GM19467 (cell line): ENCODE data around the gene ZNF664.

ENCODE experiments used
- ATAC-seq: cut with Tn5 transposase; IDR thresholded peaks from one replicate; pipeline ENCODE4 v1.9.1; 2021; ENCODE audit warnings: mild to moderate bottlenecking, moderate library complexity; ENCODE audit not compliant: unreplicated experiment

The ZNF664 gene

DNA sequence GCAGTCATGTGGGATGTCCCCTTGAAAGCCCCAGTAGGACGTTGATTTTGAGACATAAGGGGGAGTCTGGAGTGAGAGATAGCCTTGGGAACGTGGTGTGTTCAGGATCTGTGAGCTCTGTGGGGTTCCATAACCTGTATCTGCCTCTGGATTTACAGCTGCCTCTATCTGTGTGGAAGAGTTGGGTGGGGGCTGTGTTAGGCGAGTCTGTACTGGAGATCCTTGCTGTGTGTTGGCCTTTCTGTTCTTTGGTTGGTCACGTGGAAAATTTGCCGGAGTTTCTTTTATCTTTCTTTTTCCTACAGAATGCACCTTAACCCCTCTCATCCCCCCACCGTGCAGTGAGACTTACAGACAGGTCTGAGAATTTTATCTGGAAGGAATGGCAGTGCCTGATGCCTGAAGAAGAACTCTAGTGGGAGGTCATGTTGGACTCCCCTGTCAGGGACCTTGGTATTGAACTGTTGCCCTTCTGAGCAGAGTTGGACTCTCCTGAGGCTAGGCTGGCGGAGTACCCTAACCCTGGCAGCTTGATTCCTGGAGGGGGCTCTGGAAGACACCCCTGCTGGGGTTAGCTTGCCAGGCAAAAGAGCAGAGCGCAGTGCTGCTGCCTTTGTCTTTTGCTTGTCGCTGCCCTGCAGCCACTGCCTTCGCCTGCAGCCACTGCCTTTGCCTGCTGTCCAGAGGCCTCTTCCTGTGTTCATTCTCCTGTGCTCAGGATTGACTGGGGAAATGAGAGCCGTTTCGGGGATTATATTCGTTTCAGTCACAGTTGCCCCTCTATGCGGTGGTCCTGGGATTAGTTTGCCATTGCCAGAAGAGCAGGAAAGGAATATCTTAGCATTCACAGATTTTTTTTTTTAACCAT lies 34.1 kb downstream of the ZNF664 start:
- no peak for ATAC-seq

DNA sequence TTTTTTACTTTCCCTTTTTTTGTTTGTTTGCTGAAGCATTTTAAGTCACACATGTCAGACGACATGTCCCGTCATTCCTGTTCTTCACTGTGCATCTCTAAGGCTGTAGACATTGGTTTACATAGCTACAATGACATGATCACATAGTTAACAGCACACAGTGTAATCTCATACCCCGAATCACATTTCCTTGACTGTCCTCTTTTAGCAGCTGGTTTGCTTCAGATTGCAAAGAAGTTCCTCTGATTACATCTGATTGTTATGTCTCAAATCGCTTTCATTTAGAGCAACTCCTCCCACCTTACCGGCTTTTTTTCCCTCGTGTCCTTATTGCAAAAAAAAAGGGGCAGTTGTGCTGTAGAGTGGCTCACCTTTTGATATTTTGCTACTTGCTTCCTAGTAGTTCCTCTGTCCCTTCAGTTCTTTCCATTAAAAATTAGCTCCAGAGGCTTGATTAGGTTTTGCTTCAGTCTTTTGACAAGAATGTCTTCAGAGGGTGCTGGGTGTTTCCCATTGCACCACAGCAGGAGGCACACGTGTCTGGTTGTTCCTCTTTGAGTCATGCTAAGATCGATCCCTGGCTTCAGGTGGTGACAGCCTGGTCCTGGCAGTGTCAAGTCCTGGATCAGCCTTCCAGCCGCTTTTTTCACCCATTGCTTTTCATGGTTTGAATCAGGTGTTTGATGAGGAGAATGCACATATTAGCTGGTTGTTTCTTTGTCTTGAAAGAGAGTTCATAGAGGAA lies 35.0 kb downstream of the ZNF664 start:
- no peak for ATAC-seq

GRCh38 chr12:124008595-124008994 lies 35.6 kb downstream of the ZNF664 start:
- ATAC-seq: no peak

- no peak for ATAC-seq
Measured at GRCh38 chr12:124009781-124010180, 36.8 kb downstream of the ZNF664 start.

GRCh38 chr12:124010687-124011086 lies 37.7 kb downstream of the ZNF664 start:
- no peak for ATAC-seq

DNA sequence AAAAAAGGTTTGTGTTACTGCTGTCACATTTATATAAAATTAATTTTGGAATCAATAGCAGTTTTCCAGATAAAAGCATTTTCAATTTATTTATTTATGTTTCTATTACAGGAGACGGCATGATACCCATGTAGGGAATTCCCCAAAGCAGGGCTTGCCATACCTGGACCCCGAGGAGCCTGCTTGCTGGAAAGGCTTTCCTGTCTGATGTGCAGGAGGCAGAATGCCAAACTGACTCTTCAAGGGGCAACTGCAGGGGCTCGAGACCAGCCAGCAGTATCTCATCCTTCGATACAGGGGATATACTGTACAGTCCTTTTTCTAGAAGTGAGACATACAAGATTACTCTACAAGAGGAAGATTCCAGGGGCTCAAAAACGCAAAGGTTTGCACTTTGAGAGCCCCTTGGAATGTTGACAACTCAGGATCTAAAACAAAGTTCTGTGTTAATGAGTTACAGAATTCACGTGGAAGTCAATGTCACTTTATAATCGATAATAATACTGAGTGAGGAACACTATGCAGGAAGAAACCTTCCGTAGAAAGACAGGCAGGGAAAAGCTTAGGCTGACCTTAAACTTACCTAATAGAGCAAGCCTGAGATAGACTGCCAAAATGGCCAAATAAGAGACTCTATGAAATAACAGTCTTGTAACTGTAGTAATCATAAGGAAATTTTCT lies 38.6 kb downstream of the ZNF664 start:
- no peak for ATAC-seq

DNA sequence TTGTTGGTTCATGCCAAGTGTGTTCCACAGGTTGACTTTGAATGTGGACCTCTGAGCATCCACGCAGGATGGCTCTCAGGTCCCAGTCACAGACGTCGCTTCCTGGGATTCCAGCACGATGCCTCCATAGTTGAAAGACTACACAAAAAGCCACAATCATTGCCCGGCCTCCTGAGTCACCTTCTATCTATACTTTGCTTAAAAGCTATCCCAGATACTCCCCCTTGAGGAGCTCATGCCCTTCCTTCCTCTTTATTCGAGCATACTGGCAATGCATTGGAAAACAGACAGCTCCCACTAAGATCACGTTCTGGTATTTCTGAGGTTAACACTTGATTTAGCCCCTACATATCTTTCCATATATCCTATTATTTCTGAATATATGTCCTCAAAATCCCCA lies 40.1 kb downstream of the ZNF664 start:
- ATAC-seq: no peak

- no peak for ATAC-seq
Measured at GRCh38 chr12:124015494-124016461, 42.8 kb downstream of the ZNF664 start.

DNA sequence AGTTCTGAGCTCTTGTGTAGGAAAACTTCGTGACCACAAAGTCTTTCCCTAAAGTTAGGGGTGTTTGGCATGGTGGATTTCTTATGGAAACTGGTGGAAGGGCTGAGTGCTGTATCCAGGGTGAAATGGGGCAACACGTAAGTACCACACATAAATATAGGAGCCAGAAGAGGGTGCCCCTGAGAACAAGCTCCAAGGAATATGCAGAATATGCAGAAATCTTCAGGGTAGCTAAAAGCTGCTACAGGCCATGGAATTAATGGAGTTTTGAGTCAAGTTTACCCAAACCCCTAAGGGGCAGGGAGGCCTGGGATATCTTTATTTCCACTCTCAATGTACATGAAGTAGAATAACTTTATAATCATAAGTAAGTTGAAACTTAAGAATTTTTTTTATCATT lies 44.0 kb downstream of the ZNF664 start:
- ATAC-seq: no peak

- no peak for ATAC-seq
Measured at GRCh38 chr12:124018539-124018938, 45.5 kb downstream of the ZNF664 start.

DNA sequence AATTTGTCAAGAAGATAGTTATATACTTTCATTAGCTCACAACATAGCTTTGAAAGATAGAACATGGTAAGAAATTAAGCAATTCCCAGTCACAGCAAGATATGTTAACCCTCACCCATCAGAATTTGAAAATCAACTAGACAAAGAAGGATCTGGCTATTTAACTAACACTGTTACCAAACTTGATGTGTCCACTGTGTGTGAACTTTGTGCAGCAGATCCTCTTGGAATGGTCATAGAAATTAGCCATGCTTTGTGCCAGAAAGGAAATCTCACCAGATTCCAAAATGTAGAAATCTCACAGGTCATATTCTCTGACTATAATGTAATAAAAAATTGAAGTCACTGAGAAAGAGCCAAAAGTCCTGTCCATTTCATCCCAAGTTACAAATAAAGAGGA lies 46.1 kb downstream of the ZNF664 start:
- ATAC-seq: no peak

- ATAC-seq: no peak
Measured at GRCh38 chr12:124020514-124020949, 47.5 kb downstream of the ZNF664 start.

DNA sequence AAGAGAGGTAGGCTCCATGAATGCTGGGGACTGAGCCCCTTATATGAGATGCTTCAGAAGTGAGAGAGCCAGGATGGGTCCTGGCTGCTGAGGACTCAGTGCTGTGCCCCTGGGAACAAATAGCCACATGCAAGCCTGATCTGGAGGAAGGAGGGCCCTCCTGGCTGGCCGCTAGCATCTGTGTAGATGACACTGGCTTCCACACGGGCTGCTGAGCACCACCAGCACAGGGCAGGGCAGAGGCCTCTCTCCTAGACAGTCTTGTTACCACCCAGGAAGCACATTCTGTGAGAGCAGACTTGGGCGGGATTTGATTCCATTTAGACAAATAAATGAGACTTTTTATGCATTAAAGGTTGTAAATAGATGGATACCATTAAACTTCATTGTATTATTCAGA lies 48.0 kb downstream of the ZNF664 start:
- ATAC-seq: no peak

DNA sequence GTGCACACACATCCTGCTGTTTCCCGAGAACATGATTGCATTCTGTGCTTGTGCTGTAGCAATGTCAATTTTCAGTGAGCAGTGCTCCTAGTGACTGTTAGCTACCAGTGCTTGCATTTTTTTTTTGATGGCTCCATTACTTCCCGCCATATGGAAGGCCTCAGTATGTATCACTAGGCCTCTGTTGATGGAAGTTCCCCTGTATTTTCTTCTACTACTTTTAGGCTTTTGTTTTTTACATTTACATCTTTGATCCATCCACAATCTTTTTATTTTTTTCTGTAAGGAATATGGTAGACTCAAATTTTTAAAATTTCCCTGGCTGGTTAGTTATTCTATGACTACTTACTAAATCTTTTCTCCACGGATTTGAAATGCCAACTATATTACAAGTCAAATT lies 49.1 kb downstream of the ZNF664 start:
- ATAC-seq: no peak

- ATAC-seq: no peak
Measured at GRCh38 chr12:124024263-124024678, 51.3 kb downstream of the ZNF664 start.

DNA sequence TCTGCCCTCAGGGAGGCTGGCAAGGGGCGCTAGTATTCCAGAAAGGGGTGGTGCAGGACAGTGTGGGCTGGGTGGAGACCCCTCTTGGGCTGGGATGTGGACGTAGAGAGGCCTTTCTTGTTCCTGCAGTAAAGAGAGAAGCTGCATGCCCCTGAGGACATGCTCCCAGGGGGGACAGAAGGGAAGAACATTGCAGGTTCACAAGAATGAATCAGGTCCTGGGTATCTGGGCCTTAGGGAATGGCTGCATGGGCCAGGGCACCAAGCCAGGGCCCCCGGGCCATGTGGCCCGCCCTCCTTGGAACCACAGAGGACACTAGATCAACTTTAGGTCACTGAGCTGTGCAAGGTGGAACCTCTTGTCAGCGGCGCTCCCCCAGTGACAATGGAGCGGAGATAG lies 51.8 kb downstream of the ZNF664 start:
- no peak for ATAC-seq

GRCh38 chr12:124025661-124026060 lies 52.6 kb downstream of the ZNF664 start:
- ATAC-seq: no peak

DNA sequence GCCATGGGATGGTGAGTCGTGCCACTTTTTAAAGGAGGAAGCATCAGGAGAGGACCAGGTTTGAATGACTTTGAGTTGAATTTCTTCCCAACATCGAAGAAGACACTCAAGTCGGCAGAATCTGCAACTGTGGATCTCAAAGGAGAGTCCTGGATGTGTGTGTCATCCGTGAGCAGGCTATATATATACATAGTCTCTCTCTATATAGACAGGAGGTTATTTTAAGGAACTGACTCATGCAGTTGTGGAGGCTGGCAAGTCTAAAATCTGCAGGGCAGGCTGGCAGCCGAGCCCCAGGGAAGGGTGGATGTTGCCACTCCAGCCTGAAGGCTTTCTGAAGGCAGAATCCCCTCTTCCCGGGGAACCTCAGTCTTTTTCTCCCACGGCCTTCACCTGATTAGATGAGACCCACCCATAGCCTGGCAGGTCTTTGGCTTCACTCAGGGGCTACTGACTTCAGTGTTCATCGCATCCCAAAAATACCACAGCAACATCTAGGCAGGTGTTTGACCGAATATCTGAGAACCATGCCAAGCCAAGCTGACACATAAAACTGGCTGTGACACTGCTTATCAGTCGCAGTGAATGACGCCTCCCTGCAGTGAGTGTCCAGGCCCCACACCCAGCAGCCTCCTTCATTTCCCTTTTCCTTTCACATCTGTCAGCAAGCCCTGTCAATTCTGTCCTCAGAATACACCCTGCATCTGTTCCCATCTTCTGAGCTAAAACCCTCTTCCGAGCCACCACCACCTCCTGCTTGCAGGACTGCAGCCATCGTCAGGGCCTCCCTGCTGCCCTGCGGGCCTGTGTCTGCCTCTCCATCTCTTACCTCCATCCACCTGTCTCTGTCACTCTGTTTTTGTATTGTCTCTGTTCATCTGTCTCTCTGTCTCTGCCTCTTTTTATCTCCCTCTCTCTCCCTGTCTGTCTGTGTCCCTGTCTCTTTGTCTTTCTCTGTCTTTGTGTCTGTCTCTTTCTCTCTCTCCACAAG lies 54.0 kb downstream of the ZNF664 start:
- ATAC-seq: no peak
